Measurements from ENCODE around the gene PLCD3. TPM values are rescaled to one million over a fixed set of nuclear protein-coding genes. Genes with fewer than 3 reads are reported as not detected.

PLCD3 gene
- total and polyA plus RNA-seq, 9 of the 15 experiments (the other 6 are each of a cell fraction or from before 2014, with no cell fraction given) = 0.20 to 22.6 (median 7.5) TPM

- no peaks in the 10 kb centered on the region for H3K36me3 ChIP-seq (ENCODE audit: control insufficient read depth, insufficient read depth, low read length)
- H3K9ac ChIP-seq (ENCODE audit: insufficient read depth in 1 of 2, low read depth in 2 of 2, low read length in 2 of 2) = peak overlapping the region in 1 of 2 experiments; percentile 65; a peak in 1 of 4 replicates
- TF ChIP-seq POLR2G (IDR thresholded peaks at IDR 0.05; ENCODE audit: low read depth, low read length) (0 out of 2 replicates have a peak, but pooled peaks have one; percentile 41), TCF15 (CRISPR knock-in tag; IDR thresholded peaks at IDR 0.05) (no peak)
- intact Hi-C loops (cut with micrococcal nuclease) = no loop called here
- H3K79me2 ChIP-seq (ENCODE audit: control insufficient read depth, insufficient read depth, low read length) = no peaks in the 10 kb centered on the region
- ATAC-seq (no peak), FAIRE-seq (no peak), DNase-seq (ENCODE audit: extremely low read depth in 1 of 4, low spot score in 3 of 4) (no peak)
- H3K9me1 ChIP-seq (ENCODE audit: control insufficient read depth, insufficient read depth, low read length) = no peaks in the 10 kb centered on the region
- WGBS (ENCODE audit: insufficient coverage, low coverage, missing lambda C conversion rate) = 50% methylated on average over 7 of the region's 10 CpGs
- ChIA-PET POLR2A (interaction anchor here (1.3 to 2.3 kb wide), 2 partner anchors 32 to 44 kb away, joined by 3 to 11 read pairs; partner anchors contain the start of gene HEXIM1), CTCF (ENCODE audit: low intra/inter-chr PET ratio) (no interaction called here)
- peaks cover 0 to 43% of the 10 kb centered on the region in 2 experiments; a peak in 3 of 5 replicates for H3K4me1 ChIP-seq (replicated peaks in 1 of 2; ENCODE audit: control insufficient read depth in 2 of 2, insufficient read depth in 2 of 2, low read length in 2 of 2)
- BruUV-seq (replicated peaks) = no TSS peak
- H2AFZ ChIP-seq (ENCODE audit: low read depth, low read length) = no peak overlapping the region
- no peaks in the 10 kb centered on the region for H4K20me1 ChIP-seq (replicated peaks; ENCODE audit: control insufficient read depth, insufficient read depth, low read length)
- no peaks in the 10 kb centered on the region for H3K9me3 ChIP-seq (replicated peaks; ENCODE audit: control insufficient read depth, insufficient read depth, low read depth, low read length)
- no peaks in the 10 kb centered on the region for H3K27me3 ChIP-seq (ENCODE audit: control insufficient read depth in 2 of 2, insufficient read depth in 2 of 2, low read length in 2 of 2)
- no peak overlapping the region for H3K4me2 ChIP-seq (ENCODE audit: insufficient read depth, low read length)
- no peak overlapping the region for H3K4me3 ChIP-seq
- in situ Hi-C loops (cut with MboI) = no loop called here
- H3K27ac ChIP-seq (ENCODE audit: extremely low read depth, low read depth, low read length) = no peak overlapping the region
Observed at GRCh38 chr17:45116434-45117016, 15.8 kb downstream of the PLCD3 start.

GRCh38 chr17:45115871-45116270, 16.4 kb downstream of the PLCD3 start:
- in situ Hi-C loops (cut with MboI) (no loop called here), intact Hi-C loops (cut with micrococcal nuclease) (no loop called here)
- Histone ChIP-seq H3K4me2 (ENCODE audit: insufficient read depth, low read length) (no peak overlapping the region), H3K9me3 (replicated peaks; ENCODE audit: control insufficient read depth, insufficient read depth, low read depth, low read length) (no peaks in the 10 kb centered on the region), H2AFZ (ENCODE audit: low read depth, low read length) (no peak overlapping the region), H3K27me3 (ENCODE audit: control insufficient read depth in 2 of 2, insufficient read depth in 2 of 2, low read length in 2 of 2) (no peaks in the 10 kb centered on the region), H3K9me1 (ENCODE audit: control insufficient read depth, insufficient read depth, low read length) (no peaks in the 10 kb centered on the region), H3K27ac (ENCODE audit: extremely low read depth, low read depth, low read length) (no peak overlapping the region), H4K20me1 (replicated peaks; ENCODE audit: control insufficient read depth, insufficient read depth, low read length) (no peaks in the 10 kb centered on the region), H3K9ac (ENCODE audit: insufficient read depth in 1 of 2, low read depth in 2 of 2, low read length in 2 of 2) (peak overlapping the region in 1 of 2 experiments; percentile 65; a peak in 2 of 4 replicates), H3K4me3 (no peak overlapping the region), H3K79me2 (ENCODE audit: control insufficient read depth, insufficient read depth, low read length) (no peaks in the 10 kb centered on the region), H3K4me1 (replicated peaks in 1 of 2; ENCODE audit: control insufficient read depth in 2 of 2, insufficient read depth in 2 of 2, low read length in 2 of 2) (peaks cover 0 to 38% of the 10 kb centered on the region in 2 experiments; a peak in 3 of 5 replicates), H3K36me3 (ENCODE audit: control insufficient read depth, insufficient read depth, low read length) (no peaks in the 10 kb centered on the region)
- ATAC-seq = peak; percentile 36; the same call in 2 of the 3 replicates
- 18% methylated on average over 10 of the region's 11 CpGs for WGBS (ENCODE audit: insufficient coverage, low coverage, missing lambda C conversion rate)
- peak in 1 of 4 experiments; percentile 29 for DNase-seq (ENCODE audit: extremely low read depth in 1 of 4, low spot score in 3 of 4)
- BruUV-seq (replicated peaks) = no TSS peak
- no peak for FAIRE-seq
- TF ChIP-seq CBFA2T3 (IDR thresholded peaks at IDR 0.05) = peak; percentile 65
- no peak for TF ChIP-seq ZNF324 (CRISPR knock-in tag; IDR thresholded peaks at IDR 0.05)
- peak; percentile 82 for TF ChIP-seq ZNF263 (CRISPR knock-in tag; IDR thresholded peaks at IDR 0.05; ENCODE audit: borderline replicate concordance)
- TF ChIP-seq ZNF77 (CRISPR knock-in tag; IDR thresholded peaks at IDR 0.05) = no peak
- TF ChIP-seq KDM1A (IDR thresholded peaks at IDR 0.05) = peak; percentile 32 to 34; a peak in 1 of 4 replicates
- peak; percentile 24; the same call in 1 of the 2 replicates for TF ChIP-seq CBFA2T2 (conservative IDR thresholded peaks at IDR 0.05)
- ChIA-PET POLR2A (interaction anchor here (0.7 to 2.3 kb wide), 5 partner anchors 10 to 55 kb away, joined by 3 to 11 read pairs (median 5); partner anchors contain the start of genes HEXIM1 and NMT1), CTCF (ENCODE audit: low intra/inter-chr PET ratio) (no interaction called here)

All from K562 (cell line).